Osteocyte (in vitro differentiated cells): ENCODE measurements around the gene UBA52. TPM values are rescaled to one million over a fixed set of nuclear protein-coding genes. Genes with fewer than 3 reads are reported as not detected.
A peak's percentile ranks its signal among the peaks of the same experiment; 100 is the strongest.

Experiments used
- DNase-seq: peaks from one replicate; pipeline ENCODE4 v3.0.0; 2021; ENCODE audit warnings: mixed read lengths; ENCODE audit not compliant: unreplicated experiment; ENCODE audit errors: extremely low spot score
- H3K27ac Mint-ChIP-seq: one replicate; pipeline ENCODE4 v1.8.0; 2021; ENCODE audit warnings: mild to moderate bottlenecking, mixed read lengths; ENCODE audit not compliant: unreplicated experiment
- H3K27me3 Mint-ChIP-seq: one replicate; pipeline ENCODE4 v1.8.0; 2021; ENCODE audit warnings: mixed read lengths; ENCODE audit not compliant: unreplicated experiment
- H3K36me3 Mint-ChIP-seq: one replicate; pipeline ENCODE4 v1.8.0; 2021; ENCODE audit warnings: mixed read lengths; ENCODE audit not compliant: unreplicated experiment
- H3K4me1 Mint-ChIP-seq: one replicate; pipeline ENCODE4 v1.8.0; 2021; ENCODE audit warnings: mixed read lengths; ENCODE audit not compliant: unreplicated experiment
- H3K4me3 Mint-ChIP-seq: one replicate; pipeline ENCODE4 v1.8.0; 2021; ENCODE audit warnings: mild to moderate bottlenecking, moderate library complexity, mixed read lengths; ENCODE audit not compliant: unreplicated experiment
- H3K9me3 Mint-ChIP-seq: one replicate; pipeline ENCODE4 v1.8.0; 2021; ENCODE audit warnings: mixed read lengths; ENCODE audit not compliant: unreplicated experiment
- total RNA-seq: library from RNA; stranded (reverse); gene quantifications from 2 replicates; pipeline ENCODE4 v1.2.1, GENCODE V29; 2021
- TF ChIP-seq, protein P1 (sequence below): fragments of 200-600 bp; sonication (generic); IDR thresholded peaks from 2 replicates; pipeline ENCODE4 v1.5.0; 2021; ENCODE audit warnings: antibody characterized with exemption, mild to moderate bottlenecking, moderate library complexity

The UBA52 gene
- total RNA-seq, 1 donor from 2014 or later, result 1,081 TPM

DNA sequence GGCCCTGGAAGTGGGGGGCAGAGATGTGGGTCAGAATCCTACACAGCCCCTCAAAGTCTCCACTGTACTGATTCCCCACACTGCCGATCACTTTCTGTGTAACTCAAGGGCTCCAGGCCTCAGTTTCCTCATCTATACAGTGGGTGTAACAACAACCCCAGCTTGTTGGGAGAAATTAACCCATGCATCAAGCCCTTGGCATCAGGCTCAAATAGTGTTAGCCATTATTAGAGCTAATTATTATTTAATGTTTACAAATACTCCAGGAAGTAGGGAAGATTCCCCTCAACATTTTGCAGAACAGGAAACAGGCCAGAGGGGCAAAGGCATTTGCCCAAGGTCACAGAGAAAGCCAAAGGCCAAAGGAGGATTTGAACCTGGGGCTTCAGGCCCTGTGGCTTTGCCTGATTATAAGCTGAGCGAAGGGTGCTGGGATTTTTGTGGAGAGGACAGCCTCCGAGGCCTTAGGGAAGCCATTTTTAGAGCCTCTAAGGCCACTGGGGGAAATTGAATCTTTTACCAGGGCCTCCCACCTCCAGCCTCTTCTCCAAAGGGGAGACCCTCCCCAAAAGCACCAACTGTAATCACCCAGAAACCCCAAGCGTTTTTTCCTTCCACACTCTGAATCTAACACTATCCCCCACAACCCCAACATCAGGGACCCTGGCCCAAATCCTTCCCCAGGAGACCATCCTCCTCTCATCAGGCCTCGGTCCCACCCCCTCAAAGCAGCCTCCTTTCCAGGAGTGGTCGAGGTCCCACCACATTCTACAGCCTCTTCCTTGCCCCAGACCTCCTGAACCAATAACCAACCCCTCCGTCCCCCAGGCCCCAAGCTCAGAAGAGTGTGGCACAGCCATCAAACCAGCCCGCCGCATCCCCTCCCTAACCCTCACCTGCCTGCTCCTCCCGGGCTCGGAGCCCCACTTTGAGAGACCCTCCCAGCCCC is 29.4 kb upstream of the UBA52 start:
- no peaks in the 10 kb centered on the region for H3K9me3 Mint-ChIP-seq
- H3K27ac Mint-ChIP-seq, result peak overlapping the region; percentile 85
- peak overlapping the region; percentile 86 for H3K4me3 Mint-ChIP-seq
- H3K4me1 Mint-ChIP-seq, result peaks cover 16% of the 10 kb centered on the region
- peaks cover 8% of the 10 kb centered on the region for H3K36me3 Mint-ChIP-seq
- no peak for DNase-seq
- no peaks in the 10 kb centered on the region for H3K27me3 Mint-ChIP-seq
- TF ChIP-seq, protein P1, sequence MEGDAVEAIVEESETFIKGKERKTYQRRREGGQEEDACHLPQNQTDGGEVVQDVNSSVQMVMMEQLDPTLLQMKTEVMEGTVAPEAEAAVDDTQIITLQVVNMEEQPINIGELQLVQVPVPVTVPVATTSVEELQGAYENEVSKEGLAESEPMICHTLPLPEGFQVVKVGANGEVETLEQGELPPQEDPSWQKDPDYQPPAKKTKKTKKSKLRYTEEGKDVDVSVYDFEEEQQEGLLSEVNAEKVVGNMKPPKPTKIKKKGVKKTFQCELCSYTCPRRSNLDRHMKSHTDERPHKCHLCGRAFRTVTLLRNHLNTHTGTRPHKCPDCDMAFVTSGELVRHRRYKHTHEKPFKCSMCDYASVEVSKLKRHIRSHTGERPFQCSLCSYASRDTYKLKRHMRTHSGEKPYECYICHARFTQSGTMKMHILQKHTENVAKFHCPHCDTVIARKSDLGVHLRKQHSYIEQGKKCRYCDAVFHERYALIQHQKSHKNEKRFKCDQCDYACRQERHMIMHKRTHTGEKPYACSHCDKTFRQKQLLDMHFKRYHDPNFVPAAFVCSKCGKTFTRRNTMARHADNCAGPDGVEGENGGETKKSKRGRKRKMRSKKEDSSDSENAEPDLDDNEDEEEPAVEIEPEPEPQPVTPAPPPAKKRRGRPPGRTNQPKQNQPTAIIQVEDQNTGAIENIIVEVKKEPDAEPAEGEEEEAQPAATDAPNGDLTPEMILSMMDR, result no peak

DNA sequence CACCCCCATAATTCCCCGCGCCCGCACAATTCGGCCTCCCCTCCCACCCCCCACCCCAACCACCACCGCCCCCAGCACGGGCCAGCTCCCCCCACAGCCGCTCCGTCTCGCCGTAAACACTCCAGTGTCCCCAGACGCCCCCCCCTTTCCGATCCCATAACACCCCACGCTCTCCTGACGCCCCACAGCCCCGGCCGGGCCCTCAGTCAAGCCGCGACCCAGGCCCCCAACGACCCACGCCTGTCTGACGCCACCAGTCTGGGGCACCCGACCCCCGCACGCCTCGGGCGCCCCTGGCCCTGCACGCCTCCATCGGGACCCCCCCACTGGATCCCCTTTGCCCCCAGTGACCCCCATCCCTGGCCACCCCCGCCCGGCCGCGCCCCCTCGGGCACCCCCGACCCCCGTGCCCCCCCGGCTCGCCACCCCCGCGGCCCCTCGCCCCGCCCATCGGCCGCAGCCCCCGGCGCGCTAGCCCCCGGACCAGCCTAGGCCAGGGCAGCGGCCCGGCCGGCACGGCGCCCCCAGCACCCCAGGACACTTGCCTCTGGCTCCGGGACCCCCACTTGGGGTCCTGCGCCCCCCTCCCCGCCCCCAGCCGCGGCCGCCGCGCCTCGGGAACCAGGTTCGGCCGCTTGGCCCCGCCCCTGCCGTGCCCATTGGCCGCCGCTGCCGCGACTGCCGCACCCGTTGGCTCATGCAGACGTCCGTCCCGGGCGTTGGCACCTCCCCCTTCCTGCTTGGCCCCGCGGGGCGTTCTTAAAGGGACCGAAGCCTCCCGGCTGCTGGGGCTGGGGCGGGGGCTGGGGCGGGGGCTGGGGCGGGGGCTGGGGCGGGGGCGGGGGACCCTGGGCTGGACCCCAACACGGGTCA is 28.5 kb upstream of the UBA52 start, which contains the start of gene FKBP8:
TSS of gene FKBP8 (minus strand) at position 633 of the 873 bp plus-strand sequence. CDS start 1,603 bp downstream, outside the sequence.
- H3K27ac Mint-ChIP-seq, result peak within 1 kb of the TSS; percentile 85
- TF ChIP-seq, protein P1, result no peak
- no peaks in the 10 kb centered on the region for H3K27me3 Mint-ChIP-seq
- H3K4me1 Mint-ChIP-seq, result peaks cover 16% of the 10 kb centered on the region
- H3K36me3 Mint-ChIP-seq, result peaks cover 6% of the 10 kb centered on the region
- peak within 1 kb of the TSS; percentile 86 for H3K4me3 Mint-ChIP-seq
- peak; percentile 97 for DNase-seq
- no peaks in the 10 kb centered on the region for H3K9me3 Mint-ChIP-seq

DNA sequence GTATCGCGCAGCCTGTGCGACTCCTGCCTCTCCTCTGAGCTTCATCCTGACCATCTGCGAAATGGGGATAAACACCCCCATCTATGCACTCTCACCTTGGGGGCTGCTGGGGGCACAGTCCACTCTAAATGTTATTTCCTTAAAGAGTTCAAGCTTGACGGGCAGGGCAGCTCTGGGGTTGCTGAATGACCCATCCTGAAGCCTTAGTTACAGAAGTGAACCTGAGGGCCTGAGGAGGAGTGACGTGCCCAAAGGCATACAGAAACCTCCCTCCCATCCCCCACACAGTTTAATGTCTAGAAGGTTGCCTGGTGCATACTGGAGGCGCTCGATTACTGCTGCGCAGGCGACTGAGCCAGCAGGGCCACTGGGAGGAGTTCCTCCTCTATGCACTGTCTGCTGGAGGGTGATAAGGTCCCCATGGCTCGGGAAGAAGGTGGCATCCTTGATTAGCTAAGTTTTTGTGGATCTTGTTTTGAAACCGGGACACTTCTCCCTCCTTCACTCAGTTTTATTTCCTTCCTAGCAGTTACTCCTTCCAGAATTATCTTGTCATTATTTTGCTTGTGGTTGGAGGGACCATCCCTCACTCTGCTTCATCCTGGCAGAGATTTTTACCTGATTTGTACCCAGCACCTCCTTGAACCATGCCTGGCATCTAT is 27.7 kb upstream of the UBA52 start:
- H3K4me1 Mint-ChIP-seq, result peaks cover 16% of the 10 kb centered on the region
- H3K27ac Mint-ChIP-seq, result peak overlapping the region; percentile 57
- DNase-seq, result no peak
- TF ChIP-seq, protein P1, result no peak
- H3K4me3 Mint-ChIP-seq, result peak overlapping the region; percentile 70
- H3K9me3 Mint-ChIP-seq, result no peaks in the 10 kb centered on the region
- peaks cover 6% of the 10 kb centered on the region for H3K36me3 Mint-ChIP-seq
- no peaks in the 10 kb centered on the region for H3K27me3 Mint-ChIP-seq

DNA sequence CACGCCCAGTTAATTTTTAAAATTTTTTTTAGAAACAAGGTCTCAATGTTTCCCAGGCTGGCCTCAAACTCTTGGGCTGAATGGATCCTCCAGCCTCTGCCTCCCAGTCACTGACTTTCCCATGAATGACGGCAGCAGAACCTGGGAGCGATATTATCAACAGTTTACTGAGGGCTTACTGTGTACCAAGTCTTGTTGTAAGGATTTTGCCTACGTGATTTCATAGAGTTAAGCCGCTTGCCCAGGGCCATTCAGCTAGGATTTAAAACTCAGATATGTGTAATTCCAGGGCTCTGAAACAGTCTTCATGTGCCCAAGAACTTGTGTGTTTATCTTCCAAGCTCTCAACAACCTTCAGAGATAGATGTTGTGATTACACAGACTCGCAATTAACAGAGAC is 20.0 kb upstream of the UBA52 start:
- no peak for DNase-seq
- Mint-ChIP-seq H3K27ac (no peak overlapping the region), H3K36me3 (no peaks in the 10 kb centered on the region), H3K27me3 (no peaks in the 10 kb centered on the region), H3K4me3 (no peak overlapping the region), H3K9me3 (no peaks in the 10 kb centered on the region), H3K4me1 (no peaks in the 10 kb centered on the region)
- TF ChIP-seq, protein P1, result no peak
